Dendritic cell treated with granulocyte-macrophage colony-stimulating factor and Interleukin-4, amounts not matched to agents 40 ng/mL and 50 ng/mL, for 4 days (primary cell): ENCODE data around the gene C13orf46.

Source experiments
- H3K27ac Mint-ChIP-seq: one replicate; pipeline ENCODE4 v1.8.0; 2022; ENCODE audit warnings: mild to moderate bottlenecking, mixed read lengths
- H3K27me3 Mint-ChIP-seq: one replicate; pipeline ENCODE4 v1.8.0; 2022; ENCODE audit warnings: mild to moderate bottlenecking, mixed read lengths
- H3K36me3 Mint-ChIP-seq: one replicate; pipeline ENCODE4 v1.8.0; 2022; ENCODE audit warnings: low read depth, mixed read lengths
- H3K4me1 Mint-ChIP-seq: one replicate; pipeline ENCODE4 v1.8.0; 2022; ENCODE audit warnings: low read depth, mixed read lengths
- H3K4me3 Mint-ChIP-seq: one replicate; pipeline ENCODE4 v1.8.0; 2022; ENCODE audit warnings: mild to moderate bottlenecking, moderate library complexity, mixed read lengths
- H3K9me3 Mint-ChIP-seq: one replicate; pipeline ENCODE4 v1.8.0; 2022; ENCODE audit warnings: mixed read lengths
- intact Hi-C: fragments of 100-400 bp; cut with micrococcal nuclease; formaldehyde crosslinking; loops from one replicate; pipeline ENCODE4 v1.15.0; 2022

Gene C13orf46

GRCh38 chr13:113976711-113977684 lies 3.1 kb upstream of the C13orf46 start:
- no peak overlapping the region for H3K4me3 Mint-ChIP-seq
- no peaks in the 10 kb centered on the region for H3K9me3 Mint-ChIP-seq
- intact Hi-C loops, result no loop called here
- H3K27me3 Mint-ChIP-seq, result no peaks in the 10 kb centered on the region
- peaks cover 94% of the 10 kb centered on the region for H3K36me3 Mint-ChIP-seq
- H3K27ac Mint-ChIP-seq, result no peak overlapping the region
- H3K4me1 Mint-ChIP-seq, result peaks cover 8% of the 10 kb centered on the region

DNA sequence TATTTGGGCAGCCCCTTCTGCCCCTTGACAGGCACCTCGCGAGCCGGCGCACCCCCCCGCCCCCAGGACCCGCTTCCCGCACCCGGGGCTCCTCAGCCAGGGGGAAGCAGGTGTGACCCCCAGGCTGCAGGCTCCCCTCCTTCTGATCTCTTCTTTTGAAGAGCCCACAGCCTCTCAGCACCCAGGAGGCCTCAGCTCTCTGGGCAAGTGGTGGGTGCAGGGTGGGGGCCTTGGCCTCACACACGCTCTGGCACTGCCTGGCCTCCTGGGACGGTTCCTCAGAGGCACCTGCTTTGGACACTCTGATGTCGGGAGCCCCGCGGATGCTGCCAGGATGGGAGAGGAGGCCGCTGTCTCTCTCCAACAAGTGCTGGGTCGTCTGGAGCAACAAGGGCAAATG lies 1.5 kb upstream of the C13orf46 start:
- H3K4me1 Mint-ChIP-seq, result peaks cover 8% of the 10 kb centered on the region
- H3K9me3 Mint-ChIP-seq, result no peaks in the 10 kb centered on the region
- H3K27ac Mint-ChIP-seq, result no peak overlapping the region
- intact Hi-C loops, result no loop called here
- H3K36me3 Mint-ChIP-seq, result peaks cover 79% of the 10 kb centered on the region
- H3K4me3 Mint-ChIP-seq, result no peak overlapping the region
- no peaks in the 10 kb centered on the region for H3K27me3 Mint-ChIP-seq

GRCh38 chr13:113974304-113975281 lies 717 bp upstream of the C13orf46 start:
- Mint-ChIP-seq H3K27me3 (no peaks in the 10 kb centered on the region), H3K27ac (no peak overlapping the region), H3K4me3 (no peak overlapping the region), H3K36me3 (peaks cover 71% of the 10 kb centered on the region), H3K4me1 (peaks cover 8% of the 10 kb centered on the region), H3K9me3 (no peaks in the 10 kb centered on the region)
- intact Hi-C loops, result no loop called here

DNA sequence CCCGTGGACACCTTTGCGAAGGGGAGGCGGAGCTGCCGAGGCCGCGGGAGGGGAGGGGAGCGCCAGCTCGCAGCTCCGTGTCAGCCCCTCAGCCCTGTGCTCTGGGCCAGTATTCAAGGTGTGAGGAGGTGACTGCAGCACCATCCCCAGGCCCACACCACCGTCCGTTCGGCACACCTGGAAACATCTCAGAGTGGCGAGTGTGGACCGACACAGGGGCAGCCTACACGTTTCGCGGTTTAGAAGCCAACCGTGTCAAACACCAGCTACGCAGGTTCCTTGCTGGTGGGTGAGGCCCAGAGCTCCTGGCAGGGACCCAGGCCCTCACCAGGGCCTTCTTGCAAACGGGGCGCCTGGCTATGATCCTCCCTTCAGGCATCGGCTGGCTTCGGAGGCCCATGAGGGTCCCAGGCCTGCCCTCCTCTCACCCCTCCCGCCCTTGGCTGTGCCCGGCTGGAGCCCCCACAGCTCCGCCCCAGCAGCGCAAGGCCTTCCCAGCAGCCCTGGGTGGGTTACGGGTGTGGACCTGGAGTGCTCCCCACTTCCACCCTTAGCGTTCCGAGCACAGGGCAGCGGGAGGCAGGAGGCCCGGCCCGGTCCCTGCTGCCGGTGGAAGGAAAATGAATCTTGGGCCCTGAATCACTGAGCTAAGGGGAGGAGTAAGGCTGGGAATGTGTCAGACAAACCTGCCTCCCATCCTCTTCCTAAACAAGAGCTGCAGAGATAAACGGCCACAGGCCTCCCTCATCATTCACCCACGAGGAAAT lies 1.2 kb downstream of the C13orf46 start:
- intact Hi-C loops, result no loop called here
- no peaks in the 10 kb centered on the region for H3K27me3 Mint-ChIP-seq
- peaks cover 51% of the 10 kb centered on the region for H3K36me3 Mint-ChIP-seq
- H3K4me1 Mint-ChIP-seq, result peaks cover 8% of the 10 kb centered on the region
- H3K4me3 Mint-ChIP-seq, result no peak overlapping the region
- no peak overlapping the region for H3K27ac Mint-ChIP-seq
- no peaks in the 10 kb centered on the region for H3K9me3 Mint-ChIP-seq

DNA sequence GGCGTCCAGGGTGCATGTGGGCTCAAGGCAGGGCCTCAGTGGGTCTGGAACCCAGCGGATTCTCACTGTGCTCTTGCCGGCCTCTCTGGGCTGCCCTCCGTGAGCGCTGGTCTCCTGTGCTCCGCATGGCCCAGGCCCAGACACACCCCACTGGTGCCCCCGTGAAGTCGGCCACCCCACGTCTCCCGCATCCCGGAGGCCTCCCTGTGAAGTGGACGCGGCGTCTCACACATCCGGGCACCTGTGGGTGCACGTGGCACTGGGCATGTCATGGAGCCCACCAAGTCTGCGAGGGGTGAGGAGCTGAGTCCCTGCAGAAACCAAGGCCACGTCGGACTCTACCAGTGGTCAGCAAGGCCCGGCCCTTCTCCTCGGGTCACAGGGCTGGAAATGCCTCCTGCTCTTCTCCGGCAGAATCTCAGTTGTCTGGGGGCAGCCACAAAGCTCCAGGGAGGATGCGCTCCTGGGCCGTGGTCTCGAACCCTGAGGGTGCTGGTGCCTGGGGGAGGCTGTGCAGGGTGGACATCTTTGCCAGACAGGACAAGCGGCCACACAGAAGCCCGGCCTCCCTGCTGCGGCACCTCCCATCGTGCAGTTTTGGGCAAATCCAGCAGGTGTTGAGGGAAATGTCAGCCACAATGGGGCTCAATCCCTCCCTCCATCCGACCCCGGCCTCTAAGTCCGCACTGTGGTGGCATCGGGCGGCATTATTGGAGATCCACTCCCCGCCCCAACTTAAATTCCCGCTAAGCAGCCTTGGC lies 2.2 kb downstream of the C13orf46 start:
- intact Hi-C loops, result no loop called here
- Mint-ChIP-seq H3K27ac (no peak overlapping the region), H3K27me3 (no peaks in the 10 kb centered on the region), H3K9me3 (no peaks in the 10 kb centered on the region), H3K4me1 (peaks cover 1% of the 10 kb centered on the region), H3K36me3 (peaks cover 41% of the 10 kb centered on the region), H3K4me3 (no peak overlapping the region)

- intact Hi-C loops, result no loop called here
- H3K27ac Mint-ChIP-seq, result no peak overlapping the region
- no peaks in the 10 kb centered on the region for H3K4me1 Mint-ChIP-seq
- no peaks in the 10 kb centered on the region for H3K9me3 Mint-ChIP-seq
- H3K36me3 Mint-ChIP-seq, result peaks cover 34% of the 10 kb centered on the region
- H3K4me3 Mint-ChIP-seq, result no peak overlapping the region
- H3K27me3 Mint-ChIP-seq, result no peaks in the 10 kb centered on the region
These were observed 2.9 kb downstream of the C13orf46 start for GRCh38 chr13:113970810-113971470.

DNA sequence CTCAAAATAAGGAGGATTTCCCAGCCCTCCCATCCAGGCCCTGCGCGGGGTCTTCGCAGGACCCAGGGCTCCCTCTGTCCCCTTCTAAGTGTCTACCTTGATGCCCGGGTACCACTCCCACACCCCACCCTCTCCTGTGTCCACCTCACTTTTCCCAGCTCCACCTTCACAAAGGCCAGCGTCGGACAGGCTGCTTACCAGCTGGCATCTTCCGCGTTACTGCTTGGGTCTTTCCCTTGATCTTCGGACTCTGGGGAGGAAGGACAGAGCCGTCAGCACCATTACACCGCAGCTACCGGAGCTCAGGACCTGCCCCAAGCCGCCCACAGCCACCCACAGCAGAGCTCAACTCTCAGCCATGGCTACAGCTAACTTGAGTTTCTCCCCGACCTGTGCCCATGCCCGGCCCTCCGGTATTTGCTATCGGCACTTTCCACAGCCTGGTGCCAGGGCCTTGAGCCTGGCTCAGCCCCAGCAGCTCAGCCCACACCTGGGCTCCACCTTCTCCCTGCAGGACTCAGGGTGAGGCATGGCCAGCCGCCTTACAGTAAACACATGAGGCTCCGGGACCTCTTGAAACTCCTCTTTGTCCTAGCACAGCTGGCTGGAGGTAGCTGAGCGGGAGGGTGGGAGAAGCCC lies 3.8 kb downstream of the C13orf46 start:
- intact Hi-C loops, result no loop called here
- Mint-ChIP-seq H3K27me3 (no peaks in the 10 kb centered on the region), H3K4me3 (no peak overlapping the region), H3K27ac (no peak overlapping the region), H3K4me1 (no peaks in the 10 kb centered on the region), H3K9me3 (no peaks in the 10 kb centered on the region), H3K36me3 (peaks cover 26% of the 10 kb centered on the region)

DNA sequence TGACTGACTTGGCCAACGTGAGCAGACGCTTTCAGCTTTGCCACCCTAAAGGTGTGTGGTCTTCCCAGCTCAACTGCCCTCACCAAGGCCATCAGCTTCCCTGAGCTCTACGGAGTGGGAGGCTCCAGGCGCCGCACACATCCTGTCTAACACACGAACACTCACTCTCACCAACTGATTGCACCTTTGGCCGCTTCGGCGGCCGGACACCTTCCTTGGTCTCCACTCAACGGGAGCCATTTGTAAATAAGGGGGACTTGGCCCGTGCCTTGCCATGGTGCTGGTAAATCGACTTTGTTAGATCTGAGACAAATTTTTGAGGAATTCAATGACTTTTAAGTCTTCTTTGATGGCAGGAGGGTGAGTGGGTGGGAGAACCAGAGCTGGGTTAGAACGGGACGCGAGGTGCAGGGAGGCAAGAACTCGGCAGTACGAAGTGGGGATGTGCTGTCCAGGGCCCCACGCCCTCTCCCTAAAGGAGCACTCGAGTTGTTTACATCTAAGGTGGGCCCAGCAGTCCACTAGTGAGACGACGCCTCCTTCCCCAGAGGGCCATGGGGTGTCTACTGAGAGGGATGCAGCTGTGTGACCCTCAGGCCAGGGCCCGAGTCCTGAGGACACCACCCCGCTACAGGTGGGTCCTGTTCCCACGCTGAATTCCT lies 4.4 kb downstream of the C13orf46 start:
- Mint-ChIP-seq H3K27me3 (no peaks in the 10 kb centered on the region), H3K9me3 (no peaks in the 10 kb centered on the region), H3K27ac (no peak overlapping the region), H3K36me3 (peaks cover 19% of the 10 kb centered on the region), H3K4me1 (no peaks in the 10 kb centered on the region), H3K4me3 (no peak overlapping the region)
- intact Hi-C loops, result no loop called here

GRCh38 chr13:113968463-113969310 lies 5.2 kb downstream of the C13orf46 start:
- H3K36me3 Mint-ChIP-seq, result peaks cover 12% of the 10 kb centered on the region
- no peaks in the 10 kb centered on the region for H3K4me1 Mint-ChIP-seq
- no peak overlapping the region for H3K27ac Mint-ChIP-seq
- no peak overlapping the region for H3K4me3 Mint-ChIP-seq
- no peaks in the 10 kb centered on the region for H3K9me3 Mint-ChIP-seq
- no peaks in the 10 kb centered on the region for H3K27me3 Mint-ChIP-seq
- intact Hi-C loops, result no loop called here

DNA sequence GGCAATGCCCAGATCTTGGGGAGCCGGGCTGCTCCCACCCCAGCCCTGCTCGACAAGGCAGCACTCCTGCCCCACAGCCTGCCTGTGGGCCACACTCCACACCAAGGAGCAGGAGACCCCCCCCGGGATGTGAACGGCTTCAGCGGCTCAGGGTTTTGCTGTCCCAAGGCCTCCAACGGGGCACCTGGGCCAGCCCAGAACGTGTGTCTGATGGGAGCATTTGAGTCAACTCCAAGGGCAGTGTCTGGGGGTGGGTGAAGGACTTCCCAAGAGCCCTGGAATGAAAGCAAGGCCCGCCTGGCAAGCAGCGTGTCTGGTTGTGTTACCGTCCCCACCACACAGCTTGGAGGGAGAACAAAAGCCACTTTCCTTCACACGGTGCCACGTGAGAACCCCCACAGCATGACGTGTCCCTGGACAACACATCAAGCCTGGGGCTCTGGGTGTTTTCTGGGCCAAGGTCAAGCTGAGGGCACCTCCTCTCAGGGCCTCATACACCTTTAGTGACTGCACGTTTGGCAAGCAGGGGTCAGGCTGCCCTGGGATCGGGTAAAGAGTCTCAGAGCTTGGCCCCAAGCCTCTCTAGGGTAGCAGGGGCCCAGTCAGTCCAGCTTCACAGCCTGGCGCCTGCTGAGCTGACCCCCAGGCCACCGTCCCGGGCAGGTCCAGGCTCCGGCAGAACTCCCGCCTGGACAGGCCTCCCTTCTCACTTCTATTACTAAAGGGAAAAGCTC lies 6.0 kb downstream of the C13orf46 start:
- no peaks in the 10 kb centered on the region for H3K27me3 Mint-ChIP-seq
- H3K27ac Mint-ChIP-seq, result no peak overlapping the region
- H3K36me3 Mint-ChIP-seq, result peaks cover 6% of the 10 kb centered on the region
- H3K9me3 Mint-ChIP-seq, result no peaks in the 10 kb centered on the region
- no peaks in the 10 kb centered on the region for H3K4me1 Mint-ChIP-seq
- H3K4me3 Mint-ChIP-seq, result no peak overlapping the region
- intact Hi-C loops, result no loop called here

GRCh38 chr13:113967206-113967720 lies 6.6 kb downstream of the C13orf46 start:
- Mint-ChIP-seq H3K9me3 (no peaks in the 10 kb centered on the region), H3K27ac (no peak overlapping the region), H3K27me3 (no peaks in the 10 kb centered on the region), H3K4me3 (no peak overlapping the region), H3K4me1 (no peaks in the 10 kb centered on the region), H3K36me3 (peaks cover 3% of the 10 kb centered on the region)
- intact Hi-C loops, result no loop called here
